Neuronal stem cell (in vitro differentiated cells): Measurements from ENCODE around the gene C17orf75.

Experiments
- DNase-seq: peaks from one replicate; pipeline ENCODE4 v3.0.0-alpha.2; 2013; ENCODE audit warnings: low spot score
- H2AFZ ChIP-seq: one replicate; pipeline ENCODE4 v1.6.1; 2013; ENCODE audit warnings: mild to moderate bottlenecking, low read length, inconsistent platforms
- H2AK5ac ChIP-seq: 2 replicates; pipeline ENCODE4 v1.6.1; 2013; ENCODE audit warnings: low read depth, mild to moderate bottlenecking, inconsistent platforms, low read length, moderate library complexity, mixed read lengths
- H2BK120ac ChIP-seq: 2 replicates; pipeline ENCODE4 v1.6.1; 2013; ENCODE audit warnings: low read depth, mild to moderate bottlenecking, inconsistent platforms, low read length, moderate library complexity, mixed read lengths
- H2BK12ac ChIP-seq: one replicate; pipeline ENCODE4 v1.6.1; 2013; ENCODE audit warnings: low read length, inconsistent platforms
- H2BK15ac ChIP-seq: 2 replicates; pipeline ENCODE4 v1.6.1; 2013; ENCODE audit warnings: mild to moderate bottlenecking, low read length, inconsistent platforms, mixed read lengths
- H2BK5ac ChIP-seq: one replicate; pipeline ENCODE4 v1.6.1; 2013; ENCODE audit warnings: inconsistent platforms, mild to moderate bottlenecking, low read length, moderate library complexity
- H3K14ac ChIP-seq: one replicate; pipeline ENCODE4 v1.6.1; 2013; ENCODE audit warnings: low read length, inconsistent platforms
- H3K18ac ChIP-seq: 2 replicates; pipeline ENCODE4 v1.6.1; 2013; ENCODE audit warnings: low read length, inconsistent platforms
- H3K23ac ChIP-seq: 2 replicates; pipeline ENCODE4 v1.6.1; 2013; ENCODE audit warnings: low read depth, mild to moderate bottlenecking, mixed read lengths, low read length, inconsistent platforms; ENCODE audit not compliant: poor library complexity
- H3K27ac ChIP-seq: replicated peaks from 3 replicates; pipeline ENCODE4 v1.5.1; 2013; ENCODE audit warnings: low read length, inconsistent platforms
- H3K27me3 ChIP-seq, 3 experiments: 2 replicates each; pipeline ENCODE4 v1.6.1; 2013; ENCODE audit warnings: low read length in 3 of 3, mild to moderate bottlenecking in 2 of 3, inconsistent platforms in 1 of 3, low read depth in 1 of 3, mixed read lengths in 1 of 3, moderate library complexity in 1 of 3; ENCODE audit not compliant: control insufficient read depth in 3 of 3, insufficient read depth in 3 of 3
- H3K36me3 ChIP-seq, 2 donors: replicated peaks in 1 of 2; 2 replicates each; pipeline ENCODE4 v1.6.1; 2013; ENCODE audit warnings: low read length in 2 of 2; ENCODE audit not compliant: control insufficient read depth in 2 of 2, insufficient read depth in 2 of 2
- H3K4ac ChIP-seq: 2 replicates; pipeline ENCODE4 v1.6.1; 2013; ENCODE audit warnings: inconsistent platforms, mild to moderate bottlenecking, low read length, moderate library complexity
- H3K4me1 ChIP-seq, 2 donors: 1 replicate in 1 of 2; 2 replicates in 1 of 2; pipeline ENCODE4 v1.6.1; 2013; ENCODE audit warnings: low read length in 2 of 2, low read depth in 1 of 2; ENCODE audit not compliant: control insufficient read depth in 2 of 2, insufficient read depth in 1 of 2
- H3K4me2 ChIP-seq: one replicate; pipeline ENCODE4 v1.6.1; 2013; ENCODE audit warnings: mild to moderate bottlenecking, low read length, inconsistent platforms; ENCODE audit not compliant: insufficient read depth, poor library complexity, severe bottlenecking
- H3K4me3 ChIP-seq, 2 donors: 2 replicates each; pipeline ENCODE4 v1.5.1; 2013; ENCODE audit warnings: low read length in 2 of 2, mild to moderate bottlenecking in 2 of 2, inconsistent platforms in 1 of 2, moderate library complexity in 1 of 2
- H3K79me1 ChIP-seq: one replicate; pipeline ENCODE4 v1.6.1; 2013; ENCODE audit warnings: low read depth, mild to moderate bottlenecking, inconsistent platforms, low read length, moderate library complexity
- H3K9ac ChIP-seq: one replicate; pipeline ENCODE4 v1.6.1; 2013; ENCODE audit warnings: mild to moderate bottlenecking, low read depth, low read length, inconsistent platforms; ENCODE audit not compliant: poor library complexity
- H3K9me3 ChIP-seq, 2 donors: replicated peaks in 1 of 2; 2 replicates each; pipeline versions ENCODE3 to v1.6.1; 2013; ENCODE audit warnings: low read length in 2 of 2, mild to moderate bottlenecking in 2 of 2, inconsistent platforms in 1 of 2, low read depth in 1 of 2, mixed read lengths in 1 of 2, moderate library complexity in 1 of 2; ENCODE audit not compliant: control insufficient read depth in 2 of 2, insufficient read depth in 1 of 2
- H4K8ac ChIP-seq: one replicate; pipeline ENCODE4 v1.6.1; 2013; ENCODE audit warnings: low read depth, mild to moderate bottlenecking, inconsistent platforms, low read length, moderate library complexity
- H4K91ac ChIP-seq: one replicate; pipeline ENCODE4 v1.6.1; 2013; ENCODE audit warnings: low read length, low read depth, mild to moderate bottlenecking, inconsistent platforms; ENCODE audit not compliant: poor library complexity
- WGBS, 2 donors: extraction: QIAGEN DNeasy Blood & Tissue Kit; methylation state at CpG; one replicate each; pipeline ENCODE4 v1.1.7; 2013; ENCODE audit warnings: missing lambda C conversion rate in 2 of 2, mixed read lengths in 1 of 2; ENCODE audit not compliant: insufficient read length in 2 of 2, insufficient replicate concordance in 1 of 2; ENCODE audit errors: extremely low coverage in 2 of 2; 5-methylcytosine and 5-hydroxymethylcytosine counted together

C17orf75 gene

GRCh38 chr17:32315171-32315570 lies 26.8 kb downstream of the C17orf75 start:
- Histone ChIP-seq H2BK120ac (no peak overlapping the region), H3K79me1 (no peaks in the 10 kb centered on the region), H2BK5ac (no peak overlapping the region), H3K27ac (no peak overlapping the region), H3K27me3 (no peaks in the 10 kb centered on the region), H3K4me2 (no peak overlapping the region), H2AK5ac (no peak overlapping the region), H2AFZ (no peak overlapping the region), H3K14ac (no peak overlapping the region), H2BK12ac (no peak overlapping the region), H3K18ac (no peak overlapping the region), H4K8ac (no peak overlapping the region), H2BK15ac (no peak overlapping the region), H3K23ac (no peak overlapping the region), H3K9ac (no peak overlapping the region), H3K4me1 (peaks cover 9 to 12% of the 10 kb centered on the region in 2 donors), H3K4me3 (no peak overlapping the region), H3K9me3 (peaks cover 0 to 6% of the 10 kb centered on the region in 2 donors), H3K4ac (no peak overlapping the region), H3K36me3 (no peaks in the 10 kb centered on the region), H4K91ac (no peak overlapping the region)
- no CpG with 5 or more reads among the region's 8 CpGs for WGBS, 2 donors
- DNase-seq, result no peak

- H3K9ac ChIP-seq, result no peak overlapping the region
- H3K4me2 ChIP-seq, result no peak overlapping the region
- no peak overlapping the region for H3K4me3 ChIP-seq
- no peaks in the 10 kb centered on the region for H3K27me3 ChIP-seq
- H3K36me3 ChIP-seq, result no peaks in the 10 kb centered on the region
- H3K18ac ChIP-seq, result no peak overlapping the region
- H2BK120ac ChIP-seq, result no peak overlapping the region
- H4K91ac ChIP-seq, result no peak overlapping the region
- H3K14ac ChIP-seq, result no peak overlapping the region
- no peak overlapping the region for H2BK12ac ChIP-seq
- WGBS, 2 donors, result no CpG with 5 or more reads among the region's 9 CpGs
- no peak overlapping the region for H2AK5ac ChIP-seq
- no peak for DNase-seq
- peaks cover 0 to 6% of the 10 kb centered on the region in 2 donors for H3K9me3 ChIP-seq
- H2BK15ac ChIP-seq, result no peak overlapping the region
- H3K23ac ChIP-seq, result no peak overlapping the region
- no peak overlapping the region for H2BK5ac ChIP-seq
- H3K27ac ChIP-seq, result no peak overlapping the region
- peaks cover 9 to 12% of the 10 kb centered on the region in 2 donors for H3K4me1 ChIP-seq
- no peak overlapping the region for H2AFZ ChIP-seq
- H3K4ac ChIP-seq, result no peak overlapping the region
- H3K79me1 ChIP-seq, result no peaks in the 10 kb centered on the region
- H4K8ac ChIP-seq, result no peak overlapping the region
Observed at GRCh38 chr17:32314636-32315035, 27.3 kb downstream of the C17orf75 start.

- peaks cover 9 to 19% of the 10 kb centered on the region in 2 donors for H3K4me1 ChIP-seq
- H2BK120ac ChIP-seq, result no peak overlapping the region
- no peak overlapping the region for H4K8ac ChIP-seq
- H3K4me3 ChIP-seq, result peak overlapping the region in 1 of 2 donors; percentile 11
- H2BK5ac ChIP-seq, result peak overlapping the region; percentile 27
- WGBS, 2 donors, result no CpG with 5 or more reads among the region's 9 CpGs
- H3K9me3 ChIP-seq, result peaks cover 0 to 5% of the 10 kb centered on the region in 2 donors
- H4K91ac ChIP-seq, result no peak overlapping the region
- H3K36me3 ChIP-seq, result no peaks in the 10 kb centered on the region
- peak overlapping the region; percentile 84 for H2AFZ ChIP-seq
- H3K27me3 ChIP-seq, result no peaks in the 10 kb centered on the region
- no peak overlapping the region for H3K4ac ChIP-seq
- H2BK12ac ChIP-seq, result no peak overlapping the region
- no peak overlapping the region for H3K27ac ChIP-seq
- H2BK15ac ChIP-seq, result no peak overlapping the region
- peak overlapping the region; percentile 84 for H3K18ac ChIP-seq
- no peak overlapping the region for H3K14ac ChIP-seq
- H2AK5ac ChIP-seq, result no peak overlapping the region
- DNase-seq, result no peak
- no peak overlapping the region for H3K9ac ChIP-seq
- H3K23ac ChIP-seq, result no peak overlapping the region
- H3K79me1 ChIP-seq, result no peaks in the 10 kb centered on the region
- no peak overlapping the region for H3K4me2 ChIP-seq
Observed at GRCh38 chr17:32311028-32311536, 30.9 kb downstream of the C17orf75 start.

DNA sequence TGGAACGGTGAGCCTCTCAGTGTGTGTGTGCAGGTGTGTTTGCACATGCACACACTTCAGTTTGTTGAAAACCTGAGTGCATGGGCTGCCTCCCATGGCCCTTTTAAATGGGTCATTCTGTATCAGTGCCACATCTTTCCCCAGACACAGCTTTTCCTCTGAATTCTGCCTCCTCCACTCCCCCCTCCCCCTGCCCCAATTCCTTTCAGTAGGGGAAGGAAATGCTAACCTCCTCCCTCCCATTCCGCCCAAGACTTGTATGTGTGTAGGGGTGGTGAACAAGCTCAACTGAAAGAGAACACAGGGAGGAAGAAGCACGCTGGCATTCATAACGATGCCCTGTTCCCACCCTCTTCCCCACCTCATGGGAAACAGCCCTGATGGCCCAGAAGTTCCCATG lies 34.3 kb downstream of the C17orf75 start:
- Histone ChIP-seq H2BK120ac (no peak overlapping the region), H3K9me3 (no peaks in the 10 kb centered on the region), H3K23ac (no peak overlapping the region), H2AK5ac (peak overlapping the region; percentile 16), H2BK5ac (no peak overlapping the region), H4K91ac (no peak overlapping the region), H3K36me3 (no peaks in the 10 kb centered on the region), H3K18ac (peak overlapping the region; percentile 45), H3K27ac (no peak overlapping the region), H2BK12ac (no peak overlapping the region), H3K79me1 (no peaks in the 10 kb centered on the region), H3K14ac (no peak overlapping the region), H3K4ac (no peak overlapping the region), H4K8ac (no peak overlapping the region), H3K4me1 (peaks cover 29 to 32% of the 10 kb centered on the region in 2 donors), H3K9ac (no peak overlapping the region), H3K4me2 (no peak overlapping the region), H3K27me3 (no peaks in the 10 kb centered on the region), H2AFZ (no peak overlapping the region), H2BK15ac (no peak overlapping the region), H3K4me3 (no peak overlapping the region)
- WGBS, 2 donors, result no CpG with 5 or more reads among the region's 4 CpGs
- DNase-seq, result no peak
